BLaER1 treated with 17β-estradiol and CSF1 and Interleukin-3, amounts not matched to agents 10 nM and 100 nM (cell line): ENCODE measurements around the gene ENOSF1.
"Not testable (repeated sequence)": the region's sequence is repeated elsewhere in the genome, so short reads cannot be mapped to it uniquely, and the experiment has no call there.

Experiments
- H3K27ac ChIP-seq, 11 experiments: shearing (Covaris generic); formaldehyde crosslinking; 2 replicates each; pipeline ENCODE4 v1.8.1; 2022
- H3K27me3 ChIP-seq, 11 experiments: shearing (Covaris generic); formaldehyde crosslinking; 2 replicates each; pipeline ENCODE4 v1.8.1; 2022
- H3K36me3 ChIP-seq, 11 experiments: shearing (Covaris generic); formaldehyde crosslinking; 2 replicates each; pipeline ENCODE4 v1.8.1; 2022
- H3K4me1 ChIP-seq, 10 experiments: shearing (Covaris generic); formaldehyde crosslinking; 2 replicates each; pipeline ENCODE4 v1.8.1; 2022
- H3K4me2 ChIP-seq, 11 experiments: shearing (Covaris generic); formaldehyde crosslinking; 2 replicates each; pipeline ENCODE4 v1.8.1; 2022
- H3K4me3 ChIP-seq, 10 experiments: shearing (Covaris generic); formaldehyde crosslinking; 2 replicates each; pipeline ENCODE4 v1.8.1; 2022
- H3K9ac ChIP-seq, 11 experiments: shearing (Covaris generic); formaldehyde crosslinking; 2 replicates each; pipeline ENCODE4 v1.8.1; 2022
- H3K9me3 ChIP-seq, 11 experiments: shearing (Covaris generic); formaldehyde crosslinking; replicated peaks in 1 of 11; 2 replicates each; pipeline ENCODE4 v1.8.1; 2022
- H4K20me1 ChIP-seq, 11 experiments: shearing (Covaris generic); formaldehyde crosslinking; 2 replicates each; pipeline ENCODE4 v1.8.1; 2022
- Cebpa-rat ChIP-seq, 11 experiments: shearing (Covaris generic); IDR thresholded peaks; 2 replicates each; pipeline ENCODE4 v1.8.1; 2022

The ENOSF1 gene, protein sequence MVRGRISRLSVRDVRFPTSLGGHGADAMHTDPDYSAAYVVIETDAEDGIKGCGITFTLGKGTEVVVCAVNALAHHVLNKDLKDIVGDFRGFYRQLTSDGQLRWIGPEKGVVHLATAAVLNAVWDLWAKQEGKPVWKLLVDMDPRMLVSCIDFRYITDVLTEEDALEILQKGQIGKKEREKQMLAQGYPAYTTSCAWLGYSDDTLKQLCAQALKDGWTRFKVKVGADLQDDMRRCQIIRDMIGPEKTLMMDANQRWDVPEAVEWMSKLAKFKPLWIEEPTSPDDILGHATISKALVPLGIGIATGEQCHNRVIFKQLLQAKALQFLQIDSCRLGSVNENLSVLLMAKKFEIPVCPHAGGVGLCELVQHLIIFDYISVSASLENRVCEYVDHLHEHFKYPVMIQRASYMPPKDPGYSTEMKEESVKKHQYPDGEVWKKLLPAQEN

DNA sequence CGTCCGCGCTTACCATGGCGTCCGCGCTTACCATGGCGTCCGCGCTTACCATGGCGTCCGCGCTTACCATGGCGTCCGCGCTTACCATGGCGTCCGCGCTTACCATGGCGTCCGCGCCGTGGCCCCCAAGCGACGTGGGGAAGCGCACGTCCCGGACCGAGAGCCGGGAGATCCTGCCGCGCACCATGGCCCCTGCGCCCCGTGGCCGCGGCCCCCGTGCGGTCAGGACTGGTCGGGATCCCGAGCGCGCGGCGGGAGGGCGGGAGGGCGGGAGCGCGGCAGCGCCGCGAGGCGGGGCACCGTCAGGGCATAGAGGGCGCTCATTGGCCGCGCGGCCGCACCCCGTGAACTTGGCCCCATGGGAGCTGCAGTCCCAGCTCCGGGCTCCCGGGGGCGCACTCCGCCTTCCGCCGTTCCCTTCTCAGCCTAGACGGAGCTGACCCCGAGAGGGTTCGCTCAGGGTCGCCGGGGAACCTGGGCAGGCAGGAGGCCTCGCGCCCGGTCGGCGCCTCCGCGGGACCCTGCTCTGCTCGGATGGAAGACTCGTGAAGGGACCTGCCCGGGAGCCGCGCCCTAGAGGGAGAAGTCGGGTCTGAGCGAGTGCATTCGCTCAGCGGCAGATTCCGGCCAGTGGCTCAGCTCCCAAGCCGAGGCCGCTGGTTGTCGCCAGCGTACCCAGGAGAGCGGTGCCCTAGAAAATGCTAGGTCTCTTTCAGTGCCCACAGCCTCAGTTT lies at the start of gene ENOSF1:
Gene ENOSF1 (minus strand): TSS at position 230 of the 734 bp plus-strand sequence. CDS start 43 bp downstream, at position 187.
- H3K9ac ChIP-seq = peak within 1 kb of the TSS; percentile 58 to 87 (median 79)
- peak within 1 kb of the TSS; percentile 53 to 79 (median 71); a peak in 21 of 22 replicates for H3K27ac ChIP-seq

DNA sequence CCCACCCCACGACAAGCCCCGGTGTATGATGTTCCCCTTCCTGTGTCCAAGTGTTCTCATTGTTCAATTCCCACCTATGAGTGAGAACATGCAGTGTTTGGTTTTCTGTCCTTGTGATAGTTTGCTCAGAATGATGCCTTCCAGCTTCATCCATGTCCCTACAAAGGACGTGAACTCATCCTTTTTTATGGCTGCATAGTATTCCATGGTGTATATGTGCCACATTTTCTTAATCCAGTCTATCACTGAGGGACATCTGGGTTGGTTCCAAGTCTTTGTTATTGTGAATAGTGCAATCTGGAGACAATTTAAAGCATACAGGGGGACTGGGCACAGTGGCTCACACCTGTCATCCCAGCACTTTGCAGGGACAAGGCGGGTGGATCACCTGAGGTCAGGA lies 47.4 kb upstream of the ENOSF1 start:
- H3K4me3 ChIP-seq, H3K9ac ChIP-seq, H3K27ac ChIP-seq, H3K4me2 ChIP-seq, H3K4me1 ChIP-seq, H3K27me3 ChIP-seq: not testable (repeated sequence)
- Histone ChIP-seq H3K9me3 (peaks cover 6 to 12% (median 6%) of the 10 kb centered on the region in 11 experiments; a peak in 21 of 22 replicates), H3K36me3 (peaks cover 18 to 44% (median 28%) of the 10 kb centered on the region in 11 experiments), H4K20me1 (peaks cover 7 to 96% (median 76%) of the 10 kb centered on the region in 11 experiments; a peak in 17 of 22 replicates)

More for the DNA sequence above, at the start of gene ENOSF1:
- no peak for TF ChIP-seq Cebpa-rat (IDR thresholded peaks at IDR 0.05)
- H3K4me1 ChIP-seq = peaks cover 10 to 21% (median 16%) of the 10 kb centered on the region in 10 experiments; a peak in 17 of 20 replicates
- H4K20me1 ChIP-seq = no peaks in the 10 kb centered on the region; a peak in 1 of 22 replicates
- H3K4me3 ChIP-seq = peak within 1 kb of the TSS; percentile 61 to 75 (median 64)
- peaks cover 4 to 15% (median 11%) of the 10 kb centered on the region in 11 experiments; a peak in 20 of 22 replicates for H3K9me3 ChIP-seq
- peak within 1 kb of the TSS; percentile 71 to 94 (median 84) for H3K4me2 ChIP-seq
- H3K27me3 ChIP-seq = peaks cover 14 to 30% (median 24%) of the 10 kb centered on the region in 11 experiments; a peak in 21 of 22 replicates
- peaks cover 0 to 11% (median 0%) of the 10 kb centered on the region in 11 experiments; a peak in 4 of 22 replicates for H3K36me3 ChIP-seq

DNA sequence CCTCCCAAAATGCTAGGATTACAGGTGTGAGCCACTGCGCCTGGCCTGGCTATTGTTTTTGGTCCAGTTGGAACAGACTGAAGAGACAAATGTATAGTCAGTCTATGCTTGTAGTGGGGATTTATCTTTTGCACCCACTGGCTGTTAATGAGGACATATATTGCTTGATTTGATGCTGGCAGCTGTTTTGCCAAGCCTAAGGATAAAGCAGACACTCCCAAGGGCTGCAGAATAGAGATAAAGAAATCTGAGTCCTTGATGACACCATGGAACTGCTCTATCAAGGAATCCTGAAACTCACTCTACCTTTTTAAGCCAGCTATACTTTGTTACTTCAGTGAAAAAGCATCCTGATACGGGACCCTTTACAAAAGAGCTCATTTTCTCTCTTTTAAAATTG lies 43.1 kb upstream of the ENOSF1 start:
- H3K4me1 ChIP-seq = no peaks in the 10 kb centered on the region
- no peaks in the 10 kb centered on the region for H3K27me3 ChIP-seq
- H3K9me3 ChIP-seq = peaks cover 6 to 7% (median 6%) of the 10 kb centered on the region in 11 experiments; a peak in 21 of 22 replicates
- H3K36me3 ChIP-seq = peaks cover 51 to 78% (median 71%) of the 10 kb centered on the region in 11 experiments
- TF ChIP-seq Cebpa-rat (IDR thresholded peaks at IDR 0.05) = no peak
- H3K27ac ChIP-seq = no peak overlapping the region
- no peak overlapping the region for H3K9ac ChIP-seq
- no peak overlapping the region for H3K4me3 ChIP-seq
- peaks cover 0 to 96% (median 56%) of the 10 kb centered on the region in 11 experiments; a peak in 15 of 22 replicates for H4K20me1 ChIP-seq
- H3K4me2 ChIP-seq = no peak overlapping the region

DNA sequence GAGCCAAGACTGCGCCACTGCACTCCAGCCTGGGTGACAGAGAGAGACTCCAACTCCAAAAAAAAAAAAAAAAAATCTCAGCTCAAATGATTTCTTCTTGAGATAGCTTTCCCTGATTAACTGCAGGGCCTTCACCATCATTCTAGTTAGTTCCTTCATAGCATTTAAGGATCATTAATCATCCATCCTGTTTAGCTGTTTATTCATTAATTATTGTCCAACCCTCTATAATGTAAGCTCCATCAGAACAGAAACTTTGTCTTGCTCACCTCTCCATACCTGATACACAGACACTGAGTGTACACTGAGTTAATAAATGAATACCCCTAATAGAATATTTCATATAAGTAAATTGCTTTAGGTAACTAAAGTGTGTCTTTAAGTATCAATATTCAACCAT lies 42.2 kb upstream of the ENOSF1 start:
- Histone ChIP-seq H3K4me3 (no peak overlapping the region), H3K27ac (no peak overlapping the region), H3K4me2 (no peak overlapping the region), H3K9ac (no peak overlapping the region), H4K20me1 (peaks cover 0 to 95% (median 50%) of the 10 kb centered on the region in 11 experiments; a peak in 15 of 22 replicates), H3K9me3 (no peaks in the 10 kb centered on the region), H3K27me3 (no peaks in the 10 kb centered on the region), H3K36me3 (peaks cover 44 to 78% (median 72%) of the 10 kb centered on the region in 11 experiments), H3K4me1 (no peaks in the 10 kb centered on the region)
- TF ChIP-seq Cebpa-rat (IDR thresholded peaks at IDR 0.05) = no peak

DNA sequence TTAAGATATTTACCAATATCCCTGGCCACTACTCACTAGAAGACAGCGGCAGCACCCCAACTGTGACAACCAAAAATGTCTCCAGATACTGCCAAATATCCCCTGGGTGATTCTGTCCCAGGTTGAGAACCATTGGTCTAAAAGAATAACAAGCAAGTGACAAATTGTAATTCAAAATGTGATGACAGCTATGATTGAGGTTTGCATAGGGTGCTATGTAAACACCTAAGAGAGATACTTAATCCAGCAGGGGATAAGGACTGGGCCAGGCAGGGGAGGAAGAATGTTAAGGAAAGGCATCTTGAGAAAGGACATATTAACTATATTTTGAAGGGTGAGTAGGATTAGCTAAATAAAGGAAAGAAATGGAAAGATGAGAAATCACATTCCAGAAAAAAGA lies 38.0 kb upstream of the ENOSF1 start:
- no peaks in the 10 kb centered on the region for H3K27me3 ChIP-seq
- H3K27ac ChIP-seq = no peak overlapping the region
- TF ChIP-seq Cebpa-rat (IDR thresholded peaks at IDR 0.05) = no peak
- peaks cover 66 to 100% (median 96%) of the 10 kb centered on the region in 11 experiments for H3K36me3 ChIP-seq
- no peak overlapping the region for H3K4me2 ChIP-seq
- H3K9me3 ChIP-seq = no peaks in the 10 kb centered on the region
- H3K4me1 ChIP-seq = no peaks in the 10 kb centered on the region
- no peak overlapping the region for H3K4me3 ChIP-seq
- H4K20me1 ChIP-seq = peaks cover 0 to 68% (median 15%) of the 10 kb centered on the region in 11 experiments; a peak in 10 of 22 replicates
- H3K9ac ChIP-seq = no peak overlapping the region

DNA sequence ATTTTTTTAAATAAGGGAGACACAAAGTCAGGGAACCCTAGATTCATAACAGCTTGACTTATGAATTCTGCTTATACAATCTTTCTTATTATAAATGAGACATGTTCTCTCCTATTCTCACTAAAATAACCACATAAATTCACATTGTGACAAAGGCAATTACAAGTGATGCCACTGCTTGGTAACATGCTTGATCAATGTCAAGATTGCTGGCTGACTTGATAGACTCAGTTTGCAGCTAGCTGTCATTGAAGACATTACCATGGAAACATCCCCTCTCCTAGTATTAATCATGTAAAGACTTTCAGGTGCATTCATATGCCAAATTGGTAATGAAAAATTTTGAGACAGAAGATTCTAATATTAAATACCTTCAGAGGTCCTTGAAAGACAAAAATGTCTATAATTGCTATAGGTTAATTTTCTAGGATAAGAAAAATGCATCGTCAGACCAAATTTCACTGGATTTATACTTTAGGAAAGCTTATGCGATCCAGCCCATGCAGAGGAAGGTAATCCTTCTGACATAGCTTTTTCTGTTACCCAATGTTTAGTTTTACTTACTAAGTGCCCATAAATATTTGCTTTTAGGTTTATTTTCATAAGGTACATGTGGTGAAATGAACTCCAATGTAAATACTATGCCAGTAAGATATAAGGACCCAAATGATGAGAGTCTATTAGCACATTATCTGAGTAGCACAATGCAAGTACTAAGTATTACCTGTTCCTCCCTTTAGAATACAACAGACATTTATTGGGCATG lies 32.6 kb upstream of the ENOSF1 start:
- no peaks in the 10 kb centered on the region for H3K9me3 ChIP-seq
- peaks cover 50 to 98% (median 79%) of the 10 kb centered on the region in 11 experiments for H3K36me3 ChIP-seq
- peaks cover 4 to 24% (median 13%) of the 10 kb centered on the region in 10 experiments; a peak in 15 of 20 replicates for H3K4me1 ChIP-seq
- no peak overlapping the region for H3K9ac ChIP-seq
- H3K4me3 ChIP-seq = no peak overlapping the region
- H3K27ac ChIP-seq = no peak overlapping the region
- no peak for TF ChIP-seq Cebpa-rat (IDR thresholded peaks at IDR 0.05)
- H4K20me1 ChIP-seq = peaks cover 0 to 22% (median 0%) of the 10 kb centered on the region in 11 experiments; a peak in 7 of 22 replicates
- H3K4me2 ChIP-seq = no peak overlapping the region
- no peaks in the 10 kb centered on the region for H3K27me3 ChIP-seq

DNA sequence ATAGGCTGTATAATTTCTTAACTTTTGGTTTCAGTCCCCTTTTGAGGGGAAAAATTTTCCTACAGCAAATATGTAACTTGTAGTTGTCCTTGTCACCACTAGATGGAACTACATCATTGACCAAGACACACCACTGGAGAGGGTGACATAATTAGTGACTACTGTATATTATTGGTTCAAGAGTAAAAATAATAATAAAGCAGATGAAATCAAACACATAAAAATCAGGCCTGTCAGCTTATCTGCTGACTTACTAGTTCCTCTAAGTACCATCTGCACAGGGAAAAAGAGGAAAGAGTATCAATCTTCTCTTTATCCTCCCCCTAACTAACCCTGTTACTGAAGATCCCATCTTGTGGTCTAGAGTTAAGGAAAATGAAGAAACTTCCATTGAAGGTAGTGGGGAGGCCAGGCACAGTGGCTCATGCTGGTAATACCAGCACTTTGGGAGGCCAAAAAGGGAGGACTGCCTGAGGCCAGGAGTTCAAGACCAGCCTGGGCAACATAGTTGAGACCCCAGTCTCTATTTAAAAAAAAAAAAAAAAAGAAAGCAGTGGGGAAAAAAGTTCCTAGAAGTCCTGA lies 29.6 kb upstream of the ENOSF1 start:
- no peak overlapping the region for H3K4me3 ChIP-seq
- H3K4me2 ChIP-seq = peak overlapping the region in 2 of 11 experiments; percentile 1 to 15; a peak in 2 of 22 replicates
- no peak for TF ChIP-seq Cebpa-rat (IDR thresholded peaks at IDR 0.05)
- peak overlapping the region in 3 of 11 experiments; percentile 33 to 46 (median 43); a peak in 6 of 22 replicates for H3K27ac ChIP-seq
- peaks cover 4 to 24% (median 13%) of the 10 kb centered on the region in 10 experiments; a peak in 15 of 20 replicates for H3K4me1 ChIP-seq
- peaks cover 0 to 10% (median 0%) of the 10 kb centered on the region in 11 experiments; a peak in 7 of 22 replicates for H4K20me1 ChIP-seq
- peaks cover 62 to 98% (median 83%) of the 10 kb centered on the region in 11 experiments for H3K36me3 ChIP-seq
- H3K9ac ChIP-seq = 0 out of 22 replicates have a peak overlapping the region, but pooled peaks of 1 of the 11 experiments have one; percentile 38
- H3K27me3 ChIP-seq = no peaks in the 10 kb centered on the region
- no peaks in the 10 kb centered on the region for H3K9me3 ChIP-seq

DNA sequence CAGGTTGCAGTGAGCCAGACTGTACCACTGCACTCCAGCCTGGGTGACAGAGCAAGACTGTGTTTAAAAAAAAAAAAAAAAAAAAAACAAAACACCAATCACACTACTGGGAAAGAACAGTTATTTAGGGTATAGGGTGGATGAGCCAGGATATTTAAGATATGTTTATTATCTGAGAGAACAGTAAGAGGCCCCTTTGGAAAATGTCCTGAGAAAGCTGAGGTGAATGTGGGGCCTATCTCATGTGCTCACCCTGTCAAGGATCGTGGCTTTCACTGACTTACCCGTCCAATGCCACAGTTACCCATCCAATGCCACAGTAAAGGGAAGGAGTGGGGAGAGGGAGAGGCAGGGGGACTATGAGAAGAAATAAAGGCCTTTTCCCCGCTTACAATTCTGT lies 19.9 kb upstream of the ENOSF1 start:
- TF ChIP-seq Cebpa-rat (IDR thresholded peaks at IDR 0.05) = no peak
- Histone ChIP-seq H3K4me2 (no peak overlapping the region), H3K27me3 (no peaks in the 10 kb centered on the region), H3K4me3 (no peak overlapping the region), H3K27ac (no peak overlapping the region), H3K9me3 (no peaks in the 10 kb centered on the region; a peak in 1 of 22 replicates), H3K4me1 (no peaks in the 10 kb centered on the region), H3K9ac (no peak overlapping the region), H3K36me3 (peaks cover 70 to 100% (median 96%) of the 10 kb centered on the region in 11 experiments), H4K20me1 (no peaks in the 10 kb centered on the region)
